Measurements from ENCODE around the gene MAP2K5.

DNA sequence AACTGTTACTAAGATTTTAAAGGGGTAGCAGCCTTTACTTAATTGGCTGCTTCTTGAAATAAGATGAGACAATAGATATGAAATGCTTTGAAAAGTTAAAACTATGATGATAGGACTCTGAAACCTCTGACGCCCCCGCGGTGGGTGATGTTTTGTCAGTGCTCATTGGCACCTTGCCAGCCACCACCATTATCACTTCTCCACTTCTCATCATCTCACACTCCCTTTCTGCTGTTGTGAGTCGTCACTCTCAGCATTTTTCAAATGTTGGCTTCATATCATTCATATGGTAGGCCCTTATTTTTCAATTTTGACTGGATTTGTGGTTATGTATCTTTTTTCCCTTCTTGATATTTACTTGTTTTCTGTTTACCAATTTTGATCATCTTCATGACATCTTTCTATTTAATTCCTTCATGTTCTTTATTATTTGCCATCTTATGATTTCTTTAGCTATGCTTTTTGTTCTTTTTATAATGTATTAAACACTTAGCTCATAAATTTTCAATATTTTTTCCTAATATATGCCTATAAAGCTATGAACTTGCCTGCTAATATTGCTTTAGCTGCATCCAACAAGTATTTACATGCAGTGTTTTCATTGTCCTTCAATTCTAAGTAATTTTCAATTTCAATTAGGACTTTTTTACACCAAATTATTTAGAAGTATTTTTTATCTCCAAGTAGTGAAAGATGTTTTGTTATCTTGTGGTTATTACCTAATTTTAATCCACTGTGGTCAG, 252.5 kb downstream of the MAP2K5 start:
- TF ChIP-seq POLR2AphosphoS5 (IDR thresholded peaks at IDR 0.05; ENCODE audit: borderline replicate concordance, low read depth, low read length) (no peak), EZH2 (IDR thresholded peaks at IDR 0.05) (no peak)

Data from SK-N-MC (cell line).